Measurements from ENCODE around the gene BSND.

Gene BSND

GRCh38 chr1:54998677-54999076 is at the start of gene BSND:
Gene BSND (plus strand): TSS chr1:54998933. CDS start chr1:54999187, 254 bp downstream.
- TF ChIP-seq EZH2 (IDR thresholded peaks at IDR 0.05): no peak
- TF ChIP-seq FOXP2 (optimal IDR thresholded peaks at IDR 0.05; ENCODE audit: control extremely low read depth, extremely low read length, insufficient read depth): no peak
- Histone ChIP-seq H3K4me3 (no peak within 1 kb of the TSS), H3K36me3 (ENCODE audit: insufficient read depth, low read length) (no peaks in the 10 kb centered on the region), H3K9ac (ENCODE audit: insufficient read length) (no peak within 1 kb of the TSS), H3K9me3 (ENCODE audit: low read depth, low read length) (no peaks in the 10 kb centered on the region), H3K27ac (no peak within 1 kb of the TSS)
- no peak for DNase-seq (ENCODE audit: low read depth, low spot score)

- Histone ChIP-seq H3K9ac (ENCODE audit: insufficient read length) (no peak overlapping the region), H3K9me3 (ENCODE audit: low read depth, low read length) (no peaks in the 10 kb centered on the region), H3K27ac (no peak overlapping the region), H3K4me3 (no peak overlapping the region), H3K36me3 (ENCODE audit: insufficient read depth, low read length) (no peaks in the 10 kb centered on the region)
- DNase-seq (ENCODE audit: low read depth, low spot score): no peak
- TF ChIP-seq FOXP2 (optimal IDR thresholded peaks at IDR 0.05; ENCODE audit: control extremely low read depth, extremely low read length, insufficient read depth) (no peak), POLR2AphosphoS5 (IDR thresholded peaks at IDR 0.05; ENCODE audit: borderline replicate concordance, low read depth, low read length) (no peak), EZH2 (IDR thresholded peaks at IDR 0.05) (no peak)
Measured at GRCh38 chr1:54949053-54949452, 49.7 kb upstream of the BSND start.

GRCh38 chr1:54950006-54950368 is 48.7 kb upstream of the BSND start:
- H3K27ac ChIP-seq: no peak overlapping the region
- no peak overlapping the region for H3K4me3 ChIP-seq
- TF ChIP-seq FOXP2 (optimal IDR thresholded peaks at IDR 0.05; ENCODE audit: control extremely low read depth, extremely low read length, insufficient read depth): no peak
- no peak for TF ChIP-seq EZH2 (IDR thresholded peaks at IDR 0.05)
- no peak for DNase-seq (ENCODE audit: low read depth, low spot score)
- no peaks in the 10 kb centered on the region for H3K9me3 ChIP-seq (ENCODE audit: low read depth, low read length)
- no peaks in the 10 kb centered on the region for H3K36me3 ChIP-seq (ENCODE audit: insufficient read depth, low read length)
- no peak overlapping the region for H3K9ac ChIP-seq (ENCODE audit: insufficient read length)

GRCh38 chr1:54950369-54951163 is 48.2 kb upstream of the BSND start:
- H3K9me3 ChIP-seq (ENCODE audit: low read depth, low read length): no peaks in the 10 kb centered on the region
- H3K36me3 ChIP-seq (ENCODE audit: insufficient read depth, low read length): no peaks in the 10 kb centered on the region
- H3K4me3 ChIP-seq: no peak overlapping the region
- H3K9ac ChIP-seq (ENCODE audit: insufficient read length): no peak overlapping the region
- DNase-seq (ENCODE audit: low read depth, low spot score): peak; percentile 53
- no peak overlapping the region for H3K27ac ChIP-seq
- TF ChIP-seq FOXP2 (optimal IDR thresholded peaks at IDR 0.05; ENCODE audit: control extremely low read depth, extremely low read length, insufficient read depth): no peak
- TF ChIP-seq POLR2AphosphoS5 (IDR thresholded peaks at IDR 0.05; ENCODE audit: borderline replicate concordance, low read depth, low read length): no peak
- no peak for TF ChIP-seq EZH2 (IDR thresholded peaks at IDR 0.05)

GRCh38 chr1:54951810-54952226 is 46.9 kb upstream of the BSND start:
- TF ChIP-seq POLR2AphosphoS5 (IDR thresholded peaks at IDR 0.05; ENCODE audit: borderline replicate concordance, low read depth, low read length) (no peak), FOXP2 (optimal IDR thresholded peaks at IDR 0.05; ENCODE audit: control extremely low read depth, extremely low read length, insufficient read depth) (no peak), EZH2 (IDR thresholded peaks at IDR 0.05) (no peak)
- DNase-seq (ENCODE audit: low read depth, low spot score): no peak
- Histone ChIP-seq H3K9me3 (ENCODE audit: low read depth, low read length) (no peaks in the 10 kb centered on the region), H3K4me3 (no peak overlapping the region), H3K9ac (ENCODE audit: insufficient read length) (no peak overlapping the region), H3K27ac (no peak overlapping the region), H3K36me3 (ENCODE audit: insufficient read depth, low read length) (no peaks in the 10 kb centered on the region)

GRCh38 chr1:54952950-54953718 is 45.6 kb upstream of the BSND start:
- H3K36me3 ChIP-seq (ENCODE audit: insufficient read depth, low read length): no peaks in the 10 kb centered on the region
- H3K4me3 ChIP-seq: no peak overlapping the region
- H3K9me3 ChIP-seq (ENCODE audit: low read depth, low read length): no peaks in the 10 kb centered on the region
- no peak for DNase-seq (ENCODE audit: low read depth, low spot score)
- TF ChIP-seq EZH2 (IDR thresholded peaks at IDR 0.05) (no peak), FOXP2 (optimal IDR thresholded peaks at IDR 0.05; ENCODE audit: control extremely low read depth, extremely low read length, insufficient read depth) (no peak)
- H3K27ac ChIP-seq: no peak overlapping the region
- no peak overlapping the region for H3K9ac ChIP-seq (ENCODE audit: insufficient read length)

GRCh38 chr1:54953846-54954245 is 44.9 kb upstream of the BSND start:
- no peak overlapping the region for H3K9ac ChIP-seq (ENCODE audit: insufficient read length)
- H3K4me3 ChIP-seq: no peak overlapping the region
- no peak overlapping the region for H3K27ac ChIP-seq
- no peaks in the 10 kb centered on the region for H3K36me3 ChIP-seq (ENCODE audit: insufficient read depth, low read length)
- no peaks in the 10 kb centered on the region for H3K9me3 ChIP-seq (ENCODE audit: low read depth, low read length)
- DNase-seq (ENCODE audit: low read depth, low spot score): no peak
- TF ChIP-seq POLR2AphosphoS5 (IDR thresholded peaks at IDR 0.05; ENCODE audit: borderline replicate concordance, low read depth, low read length) (no peak), EZH2 (IDR thresholded peaks at IDR 0.05) (no peak), FOXP2 (optimal IDR thresholded peaks at IDR 0.05; ENCODE audit: control extremely low read depth, extremely low read length, insufficient read depth) (no peak)

- Histone ChIP-seq H3K9me3 (ENCODE audit: low read depth, low read length) (no peaks in the 10 kb centered on the region), H3K36me3 (ENCODE audit: insufficient read depth, low read length) (no peaks in the 10 kb centered on the region), H3K27ac (no peak overlapping the region), H3K9ac (ENCODE audit: insufficient read length) (no peak overlapping the region), H3K4me3 (no peak overlapping the region)
- DNase-seq (ENCODE audit: low read depth, low spot score): no peak
- TF ChIP-seq FOXP2 (optimal IDR thresholded peaks at IDR 0.05; ENCODE audit: control extremely low read depth, extremely low read length, insufficient read depth) (no peak), EZH2 (IDR thresholded peaks at IDR 0.05) (no peak), POLR2AphosphoS5 (IDR thresholded peaks at IDR 0.05; ENCODE audit: borderline replicate concordance, low read depth, low read length) (no peak)
Measured at GRCh38 chr1:54955359-54955758, 43.4 kb upstream of the BSND start.
